ENCODE results near the gene CBX4. TPM values are rescaled to one million over a fixed set of nuclear protein-coding genes. Genes with fewer than 3 reads are reported as not detected.

The CBX4 gene
- total and polyA plus RNA-seq, 10 donors, result 12.3 to 48.0 (median 25.4) TPM

GRCh38 chr17:79835470-79835899 lies 3.8 kb downstream of the CBX4 start:
- intact Hi-C loops (cut with DNase I; ENCODE audit: low total_unique reads), result loop anchor here (10.0 kb wide), 1 partner anchor 91 kb away; no protein-coding TSS in a partner anchor
- WGBS, 5 donors, result 85 to 92% (median 89%) methylated on average over 11 to 13 of the region's 13 CpGs
- Histone ChIP-seq H3K4me3 (no peak overlapping the region), H3K9me3 (peaks cover 0 to 4% (median 0%) of the 10 kb centered on the region in 8 donors), H3K27ac (no peak overlapping the region), H3K4me1 (peaks cover 33 to 87% (median 78%) of the 10 kb centered on the region in 6 donors), H3K36me3 (peaks cover 3 to 46% (median 23%) of the 10 kb centered on the region in 6 donors), H3K27me3 (replicated peaks in 1 of 7) (peaks cover 5 to 11% (median 10%) of the 10 kb centered on the region in 7 donors)
- TF ChIP-seq POLR2A (IDR thresholded peaks at IDR 0.05), result no peak
- DNase-seq, result peak; percentile 81

- Histone ChIP-seq H3K9me3 (no peaks in the 10 kb centered on the region), H3K4me3 (no peak overlapping the region), H3K27ac (no peak overlapping the region), H3K4me1 (peaks cover 28 to 81% (median 73%) of the 10 kb centered on the region in 6 donors), H3K27me3 (replicated peaks in 1 of 7) (peaks cover under 1 to 4% (median 3%) of the 10 kb centered on the region in 7 donors), H3K36me3 (peaks cover 3 to 46% (median 23%) of the 10 kb centered on the region in 6 donors)
- TF ChIP-seq CTCF (IDR thresholded peaks at IDR 0.05 in 8 of 11, conservative IDR thresholded peaks at IDR 0.05 in 3 of 11), result peak; percentile 14 to 75 (median 64)
- peak in 2 of 3 donors; percentile 32 to 80 for TF ChIP-seq POLR2AphosphoS5 (IDR thresholded peaks at IDR 0.05)
- no peak for TF ChIP-seq POLR2A (IDR thresholded peaks at IDR 0.05)
- intact Hi-C loops (cut with DNase I; ENCODE audit: low total_unique reads), result loop anchor here (10.0 kb wide), 1 partner anchor 90 kb away; no protein-coding TSS in a partner anchor
- WGBS, 5 donors, result 87 to 92% (median 91%) methylated on average over 48 to 61 of the region's 61 CpGs
- peak; percentile 82 for DNase-seq
Measured at GRCh38 chr17:79834565-79835469, 4.4 kb downstream of the CBX4 start.

GRCh38 chr17:79833744-79834564 lies 5.3 kb downstream of the CBX4 start:
- H3K27me3 ChIP-seq (replicated peaks in 1 of 7), result no peaks in the 10 kb centered on the region
- peaks cover 31 to 87% (median 75%) of the 10 kb centered on the region in 6 donors for H3K4me1 ChIP-seq
- no peak overlapping the region for H3K27ac ChIP-seq
- WGBS, 5 donors, result 92 to 97% (median 92%) methylated on average over 42 to 83 of the region's 83 CpGs
- intact Hi-C loops (cut with DNase I; ENCODE audit: low total_unique reads), result loop anchor here (10.0 kb wide), 1 partner anchor 89 kb away; no protein-coding TSS in a partner anchor
- H3K36me3 ChIP-seq, result peaks cover 3 to 46% (median 23%) of the 10 kb centered on the region in 6 donors
- TF ChIP-seq POLR2A (IDR thresholded peaks at IDR 0.05) (no peak), CTCF (IDR thresholded peaks at IDR 0.05 in 8 of 11, conservative IDR thresholded peaks at IDR 0.05 in 3 of 11) (no peak), POLR2AphosphoS5 (IDR thresholded peaks at IDR 0.05) (peak in 2 of 3 donors; percentile 33 to 59)
- no peak overlapping the region for H3K4me3 ChIP-seq
- H3K9me3 ChIP-seq, result no peaks in the 10 kb centered on the region
- DNase-seq, result peak; percentile 78

GRCh38 chr17:79833110-79833450 lies 6.2 kb downstream of the CBX4 start:
- Histone ChIP-seq H3K4me3 (peak overlapping the region in 3 of 8 donors; percentile 13 to 53 (median 26)), H3K9me3 (no peaks in the 10 kb centered on the region), H3K36me3 (peaks cover 3 to 46% (median 23%) of the 10 kb centered on the region in 6 donors), H3K27ac (peak overlapping the region in 1 of 8 donors; percentile 65), H3K27me3 (replicated peaks in 1 of 7) (no peaks in the 10 kb centered on the region), H3K4me1 (peaks cover 31 to 91% (median 76%) of the 10 kb centered on the region in 6 donors)
- no peak for DNase-seq
- TF ChIP-seq POLR2A (IDR thresholded peaks at IDR 0.05) (no peak), CTCF (IDR thresholded peaks at IDR 0.05 in 8 of 11, conservative IDR thresholded peaks at IDR 0.05 in 3 of 11) (no peak), POLR2AphosphoS5 (IDR thresholded peaks at IDR 0.05) (no peak)
- WGBS, 5 donors, result 77 to 85% (median 79%) methylated on average over 7 of the region's 7 CpGs
- intact Hi-C loops (cut with DNase I; ENCODE audit: low total_unique reads), result loop anchor here (10.0 kb wide), 1 partner anchor 88 kb away; no protein-coding TSS in a partner anchor
